ENCODE measurements around the gene DPP10. TPM values are rescaled to one million over a fixed set of nuclear protein-coding genes. Genes with fewer than 3 reads are reported as not detected.
A peak's percentile ranks its signal among the peaks of the same experiment; 100 is the strongest.
"Not testable (repeated sequence)": the region's sequence is repeated elsewhere in the genome, so short reads cannot be mapped to it uniquely, and the experiment has no call there.

DPP10 gene
- total RNA-seq, result 6.6 TPM

DNA sequence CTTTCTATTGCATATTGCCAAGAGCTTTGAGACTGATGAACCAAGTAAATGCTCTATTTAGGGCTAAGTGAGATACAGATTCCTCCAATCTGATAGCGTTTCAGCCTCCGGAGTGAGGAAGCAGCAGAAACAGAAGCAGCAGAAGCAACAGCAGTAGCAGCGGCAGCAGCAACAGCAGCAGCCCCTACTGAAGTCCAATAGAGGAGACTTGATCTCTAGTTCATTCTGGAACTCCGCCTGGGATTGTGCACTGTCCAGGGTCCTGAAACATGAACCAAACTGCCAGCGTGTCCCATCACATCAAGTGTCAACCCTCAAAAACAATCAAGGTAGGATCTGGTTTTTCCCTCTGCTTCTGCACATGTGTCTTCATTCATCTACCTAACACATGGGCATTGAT is at the start of gene DPP10:
TSS of gene DPP10 (plus strand) at position 132 of the 400 bp plus-strand sequence.
- DNase-seq (ENCODE audit: low spot score), result peak; percentile 48

GRCh38 chr2:114400890-114401289 is 41.6 kb upstream of the DPP10 start:
- no peak for DNase-seq (ENCODE audit: low spot score)

GRCh38 chr2:114405247-114406116 is 37.0 kb upstream of the DPP10 start:
- no peak for DNase-seq (ENCODE audit: low spot score)

- no peak for DNase-seq (ENCODE audit: low spot score)
These were observed 36.1 kb upstream of the DPP10 start for GRCh38 chr2:114406347-114406746.

GRCh38 chr2:114407353-114407752 is 35.1 kb upstream of the DPP10 start:
- DNase-seq (ENCODE audit: low spot score), result not testable (repeated sequence)

- no peak for DNase-seq (ENCODE audit: low spot score)
These were observed 20.7 kb upstream of the DPP10 start for GRCh38 chr2:114421781-114422180.

DNA sequence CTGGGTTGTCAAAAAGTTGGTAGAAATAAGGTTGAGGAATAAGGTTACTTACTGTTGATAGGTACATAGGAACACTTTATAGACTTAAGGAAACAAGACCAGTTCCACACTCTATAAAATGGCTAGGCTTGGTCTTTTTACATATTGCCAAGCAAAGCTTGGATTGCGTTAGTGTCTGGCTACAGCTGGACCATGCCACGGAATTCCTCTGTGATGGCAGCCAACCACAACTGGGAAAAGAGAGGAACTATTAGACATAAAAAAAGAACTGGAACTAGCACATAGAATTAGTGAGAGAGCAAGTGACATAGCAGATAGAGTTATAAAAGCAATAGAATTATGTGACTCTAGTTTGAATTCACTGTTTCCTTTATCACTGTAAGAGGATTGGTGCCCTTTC is 17.7 kb upstream of the DPP10 start:
- DNase-seq (ENCODE audit: low spot score), result no peak

GRCh38 chr2:114426756-114427155 is 15.7 kb upstream of the DPP10 start:
- DNase-seq (ENCODE audit: low spot score), result no peak

- DNase-seq (ENCODE audit: low spot score), result no peak
These were observed 6.1 kb upstream of the DPP10 start for GRCh38 chr2:114436329-114436728.

- DNase-seq (ENCODE audit: low spot score), result no peak
These were observed 4.1 kb downstream of the DPP10 start for GRCh38 chr2:114446571-114446970.

GRCh38 chr2:114450639-114451038 is 8.2 kb downstream of the DPP10 start:
- DNase-seq (ENCODE audit: low spot score), result no peak

- DNase-seq (ENCODE audit: low spot score), result no peak
These were observed 14.1 kb downstream of the DPP10 start for GRCh38 chr2:114456566-114456965.

DNA sequence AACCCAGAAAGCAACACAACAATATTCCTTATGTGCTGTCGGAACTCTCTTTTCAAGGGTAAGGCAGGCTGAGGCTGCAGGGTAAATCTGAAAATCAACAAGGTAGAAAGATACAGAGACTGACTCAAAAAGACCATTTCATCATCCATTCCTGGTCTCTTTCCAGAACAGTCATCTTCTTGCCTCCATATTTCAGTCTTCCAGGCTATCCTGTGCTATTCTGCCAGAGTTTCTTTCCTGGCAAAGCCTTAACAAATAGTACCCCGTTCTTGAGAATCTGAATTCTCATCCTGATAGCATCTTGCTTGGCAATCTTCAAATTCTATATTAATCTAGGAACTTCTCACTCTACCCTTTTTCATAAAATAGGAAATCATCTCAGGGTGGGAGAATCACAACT is 15.5 kb downstream of the DPP10 start:
- no peak for DNase-seq (ENCODE audit: low spot score)

- no peak for DNase-seq (ENCODE audit: low spot score)
These were observed 18.7 kb downstream of the DPP10 start for GRCh38 chr2:114461116-114461515.

- no peak for DNase-seq (ENCODE audit: low spot score)
These were observed 22.7 kb downstream of the DPP10 start for GRCh38 chr2:114464961-114465706.

DNA sequence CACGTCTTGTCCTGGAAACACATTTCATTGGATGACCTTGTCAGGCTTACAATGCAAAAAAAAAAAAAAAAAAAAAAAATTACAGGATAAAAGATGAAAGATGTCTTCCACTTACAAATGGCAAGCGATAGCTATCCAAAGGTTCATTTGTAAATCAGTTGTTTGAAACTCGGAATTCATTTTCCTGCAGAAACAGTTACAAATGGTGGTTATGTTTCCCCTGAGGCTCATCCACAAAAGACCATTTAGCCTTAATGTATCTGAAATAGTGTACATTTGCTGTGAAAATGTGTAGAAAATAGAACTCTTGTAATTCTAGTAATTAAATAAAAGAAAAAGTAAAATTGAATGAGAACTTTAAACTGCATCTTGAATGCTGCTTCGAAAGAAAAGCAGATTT is 25.9 kb downstream of the DPP10 start:
- DNase-seq (ENCODE audit: low spot score), result no peak

DNA sequence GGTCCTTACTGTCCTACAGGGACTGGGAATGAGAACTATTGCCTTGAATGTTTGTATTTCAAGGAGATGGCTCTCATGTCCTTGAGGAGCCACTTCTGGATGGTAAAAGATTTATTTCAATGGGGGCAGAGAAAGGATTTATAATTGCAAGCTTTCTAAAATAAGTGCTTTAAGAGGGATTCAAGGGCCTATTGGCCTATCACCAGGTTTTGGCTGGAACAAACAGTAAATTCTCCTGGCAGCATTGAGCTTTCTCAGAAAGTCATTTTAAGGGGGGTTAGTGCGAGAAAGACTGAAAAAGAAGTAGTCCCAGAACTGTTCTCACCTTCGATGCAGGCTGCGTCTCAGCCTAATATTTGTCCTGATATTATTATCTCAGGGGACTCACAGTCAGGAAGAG is 29.8 kb downstream of the DPP10 start:
- DNase-seq (ENCODE audit: low spot score), result no peak

- no peak for DNase-seq (ENCODE audit: low spot score)
These were observed 30.3 kb downstream of the DPP10 start for GRCh38 chr2:114472726-114473125.

- DNase-seq (ENCODE audit: low spot score), result peak; percentile 56
These were observed 46.5 kb downstream of the DPP10 start for GRCh38 chr2:114488841-114489530.

GRCh38 chr2:114495046-114495445 is 52.6 kb downstream of the DPP10 start:
- no peak for DNase-seq (ENCODE audit: low spot score)

- DNase-seq (ENCODE audit: low spot score), result no peak
These were observed 54.5 kb downstream of the DPP10 start for GRCh38 chr2:114496959-114497358.

- DNase-seq (ENCODE audit: low spot score), result no peak
These were observed 56.7 kb downstream of the DPP10 start for GRCh38 chr2:114499101-114499500.
